Adipocyte (in vitro differentiated cells): ENCODE data around the gene ADCY2.

Experiments used
- DNase-seq: peaks from one replicate; pipeline ENCODE4 v3.0.0-alpha.2; 2015; ENCODE audit warnings: low read depth
- H3K27me3 ChIP-seq: replicated peaks from 2 replicates; pipeline ENCODE4 v1.7.0; 2013; ENCODE audit warnings: mild to moderate bottlenecking, low read length, moderate library complexity; ENCODE audit not compliant: control insufficient read depth, insufficient read depth
- H3K36me3 ChIP-seq: 2 replicates; pipeline ENCODE4 v1.7.0; 2013; ENCODE audit warnings: low read length, mild to moderate bottlenecking, moderate library complexity; ENCODE audit not compliant: control insufficient read depth, insufficient read depth, severe bottlenecking
- H3K4me1 ChIP-seq: 2 replicates; pipeline ENCODE4 v1.7.0; 2013; ENCODE audit warnings: mild to moderate bottlenecking, low read length, moderate library complexity; ENCODE audit not compliant: control insufficient read depth, insufficient read depth
- H3K4me3 ChIP-seq: 2 replicates; pipeline ENCODE4 v1.7.0; 2013; ENCODE audit warnings: mild to moderate bottlenecking, low read length, moderate library complexity
- H3K9ac ChIP-seq: 2 replicates; pipeline ENCODE4 v1.7.0; 2013; ENCODE audit warnings: mild to moderate bottlenecking, low read length, moderate library complexity
- H3K9me3 ChIP-seq: 2 replicates; pipeline ENCODE4 v1.7.0; 2013; ENCODE audit warnings: mild to moderate bottlenecking, low read length, moderate library complexity; ENCODE audit not compliant: control insufficient read depth

The ADCY2 gene

GRCh38 chr5:7686794-7687193, 290.9 kb downstream of the ADCY2 start:
- no peak for DNase-seq
- Histone ChIP-seq H3K4me3 (no peak overlapping the region), H3K36me3 (no peaks in the 10 kb centered on the region), H3K9me3 (no peaks in the 10 kb centered on the region), H3K9ac (no peak overlapping the region), H3K27me3 (peaks cover 4% of the 10 kb centered on the region), H3K4me1 (no peaks in the 10 kb centered on the region)

- no peak overlapping the region for H3K4me3 ChIP-seq
- H3K9ac ChIP-seq: no peak overlapping the region
- no peaks in the 10 kb centered on the region for H3K36me3 ChIP-seq
- H3K4me1 ChIP-seq: no peaks in the 10 kb centered on the region
- H3K9me3 ChIP-seq: no peaks in the 10 kb centered on the region
- DNase-seq: no peak
- peaks cover 4% of the 10 kb centered on the region for H3K27me3 ChIP-seq
These were observed 294.6 kb downstream of the ADCY2 start for GRCh38 chr5:7690557-7690956.

- no peaks in the 10 kb centered on the region for H3K4me1 ChIP-seq
- H3K9me3 ChIP-seq: no peaks in the 10 kb centered on the region
- no peaks in the 10 kb centered on the region for H3K36me3 ChIP-seq
- no peak for DNase-seq
- no peak overlapping the region for H3K9ac ChIP-seq
- no peak overlapping the region for H3K4me3 ChIP-seq
- H3K27me3 ChIP-seq: no peaks in the 10 kb centered on the region
These were observed 309.3 kb downstream of the ADCY2 start for GRCh38 chr5:7705261-7705660.

- no peak for DNase-seq
- no peak overlapping the region for H3K4me3 ChIP-seq
- no peaks in the 10 kb centered on the region for H3K27me3 ChIP-seq
- no peak overlapping the region for H3K9ac ChIP-seq
- H3K36me3 ChIP-seq: no peaks in the 10 kb centered on the region
- H3K4me1 ChIP-seq: no peaks in the 10 kb centered on the region
- H3K9me3 ChIP-seq: no peaks in the 10 kb centered on the region
These were observed 309.8 kb downstream of the ADCY2 start for GRCh38 chr5:7705736-7706135.

GRCh38 chr5:7706256-7706655, 310.3 kb downstream of the ADCY2 start:
- Histone ChIP-seq H3K4me3 (no peak overlapping the region), H3K36me3 (no peaks in the 10 kb centered on the region), H3K9me3 (no peaks in the 10 kb centered on the region), H3K9ac (no peak overlapping the region), H3K27me3 (no peaks in the 10 kb centered on the region), H3K4me1 (no peaks in the 10 kb centered on the region)
- no peak for DNase-seq

- no peaks in the 10 kb centered on the region for H3K9me3 ChIP-seq
- H3K4me3 ChIP-seq: no peak overlapping the region
- no peaks in the 10 kb centered on the region for H3K36me3 ChIP-seq
- no peak for DNase-seq
- H3K4me1 ChIP-seq: no peaks in the 10 kb centered on the region
- no peaks in the 10 kb centered on the region for H3K27me3 ChIP-seq
- H3K9ac ChIP-seq: no peak overlapping the region
These were observed 318.2 kb downstream of the ADCY2 start for GRCh38 chr5:7714119-7714518.

GRCh38 chr5:7714697-7715096, 318.8 kb downstream of the ADCY2 start:
- Histone ChIP-seq H3K9ac (no peak overlapping the region), H3K27me3 (no peaks in the 10 kb centered on the region), H3K9me3 (no peaks in the 10 kb centered on the region), H3K4me3 (no peak overlapping the region), H3K4me1 (no peaks in the 10 kb centered on the region), H3K36me3 (no peaks in the 10 kb centered on the region)
- DNase-seq: no peak

- no peaks in the 10 kb centered on the region for H3K36me3 ChIP-seq
- H3K4me3 ChIP-seq: no peak overlapping the region
- H3K4me1 ChIP-seq: no peaks in the 10 kb centered on the region
- H3K9ac ChIP-seq: no peak overlapping the region
- H3K9me3 ChIP-seq: no peaks in the 10 kb centered on the region
- no peak for DNase-seq
- no peaks in the 10 kb centered on the region for H3K27me3 ChIP-seq
These were observed 321.8 kb downstream of the ADCY2 start for GRCh38 chr5:7717691-7718090.

GRCh38 chr5:7728076-7728475, 332.1 kb downstream of the ADCY2 start:
- H3K4me3 ChIP-seq: no peak overlapping the region
- H3K9ac ChIP-seq: no peak overlapping the region
- H3K27me3 ChIP-seq: no peaks in the 10 kb centered on the region
- no peaks in the 10 kb centered on the region for H3K9me3 ChIP-seq
- no peak for DNase-seq
- H3K4me1 ChIP-seq: no peaks in the 10 kb centered on the region
- no peaks in the 10 kb centered on the region for H3K36me3 ChIP-seq

- no peaks in the 10 kb centered on the region for H3K9me3 ChIP-seq
- H3K36me3 ChIP-seq: no peaks in the 10 kb centered on the region
- no peak overlapping the region for H3K9ac ChIP-seq
- DNase-seq: no peak
- no peak overlapping the region for H3K4me3 ChIP-seq
- H3K4me1 ChIP-seq: no peaks in the 10 kb centered on the region
- H3K27me3 ChIP-seq: peaks cover 7% of the 10 kb centered on the region
These were observed 345.6 kb downstream of the ADCY2 start for GRCh38 chr5:7741415-7742065.

- DNase-seq: no peak
- Histone ChIP-seq H3K9ac (no peak overlapping the region), H3K4me1 (no peaks in the 10 kb centered on the region), H3K9me3 (no peaks in the 10 kb centered on the region), H3K27me3 (peaks cover 8% of the 10 kb centered on the region), H3K4me3 (no peak overlapping the region), H3K36me3 (no peaks in the 10 kb centered on the region)
These were observed 346.3 kb downstream of the ADCY2 start for GRCh38 chr5:7742241-7742656.
